ENCODE measurements around the gene PTPRR.

The PTPRR gene

DNA sequence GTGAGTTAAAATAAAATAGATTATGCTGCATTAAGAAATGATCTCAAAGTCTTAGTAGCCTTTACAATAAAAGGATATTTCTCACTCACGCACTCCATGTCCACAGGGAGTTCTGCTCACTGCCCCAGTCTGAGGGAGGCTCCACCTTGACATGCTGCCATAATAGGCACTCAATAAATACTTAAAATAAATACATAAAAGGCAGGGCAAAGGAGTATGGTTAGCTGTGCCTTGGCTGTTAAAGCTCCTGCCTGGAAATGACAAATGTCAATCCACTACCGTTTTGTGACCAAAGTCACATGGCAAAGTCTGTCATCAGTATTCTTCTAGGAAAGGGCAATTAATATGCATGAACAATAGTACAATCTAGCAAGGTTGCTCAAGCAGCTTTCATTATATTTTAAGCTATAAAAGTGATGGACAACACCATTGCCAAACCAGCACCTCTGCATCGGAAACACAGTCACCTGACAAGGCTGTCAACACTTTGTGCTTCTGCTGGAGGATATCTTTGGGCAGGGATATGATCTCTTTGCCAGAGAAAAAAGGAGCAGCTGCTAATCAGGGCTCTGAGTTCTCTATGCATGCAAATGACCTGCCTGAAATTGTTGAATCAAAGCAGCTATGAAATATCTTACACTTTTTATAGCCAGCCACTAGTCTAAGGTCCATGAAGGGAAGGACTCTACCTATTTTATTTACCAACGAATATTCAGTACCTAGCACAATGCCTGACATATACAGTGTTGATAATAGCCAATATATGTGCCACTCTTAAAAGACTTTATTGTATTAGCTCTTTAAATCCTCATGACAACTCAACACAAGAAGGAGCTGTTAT is 90.1 kb downstream of the PTPRR start:
- H4K20me1 ChIP-seq (ENCODE audit: insufficient read depth, low read length, poor library complexity, severe bottlenecking): no peaks in the 10 kb centered on the region
- no peaks in the 10 kb centered on the region for H3K27me3 ChIP-seq (ENCODE audit: insufficient read depth, low read length, poor library complexity, severe bottlenecking)
- no peak overlapping the region for H3K9ac ChIP-seq (ENCODE audit: low read depth, low read length, poor library complexity, severe bottlenecking)

DNA sequence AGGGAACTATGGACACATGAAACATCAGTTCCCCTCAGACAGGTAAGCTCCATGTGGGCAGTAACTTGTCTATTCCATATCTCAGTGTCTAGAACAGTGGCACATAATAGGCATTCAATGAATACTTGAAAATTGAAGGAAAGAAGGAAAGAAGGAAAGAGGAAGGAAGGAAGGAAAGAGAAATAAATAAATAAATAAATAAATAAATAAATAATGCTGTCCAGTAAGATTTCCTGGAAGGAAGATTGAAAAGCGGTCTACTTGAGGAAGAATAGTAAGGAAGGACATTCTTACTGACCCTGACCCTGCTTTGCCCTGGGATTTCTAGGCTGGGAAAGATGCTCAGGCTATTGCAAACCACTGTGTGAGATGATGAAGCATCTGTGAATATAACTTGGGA is 91.5 kb downstream of the PTPRR start:
- H3F3A ChIP-seq (ENCODE audit: low read depth): no peaks in the 10 kb centered on the region; the same call in 1 of the 2 replicates
- no peaks in the 10 kb centered on the region for H3K9me3 ChIP-seq (ENCODE audit: insufficient read depth, low read depth, low read length)
- H3K79me2 ChIP-seq (ENCODE audit: insufficient read depth, low read length): no peaks in the 10 kb centered on the region
- no peaks in the 10 kb centered on the region for H3K36me3 ChIP-seq (ENCODE audit: insufficient read depth, low read length)
- H2AFZ ChIP-seq (ENCODE audit: low read length): no peak overlapping the region
- TF ChIP-seq EZH2phosphoT487 (IDR thresholded peaks at IDR 0.05; ENCODE audit: borderline replicate concordance): no peak
- TF ChIP-seq, protein P1, sequence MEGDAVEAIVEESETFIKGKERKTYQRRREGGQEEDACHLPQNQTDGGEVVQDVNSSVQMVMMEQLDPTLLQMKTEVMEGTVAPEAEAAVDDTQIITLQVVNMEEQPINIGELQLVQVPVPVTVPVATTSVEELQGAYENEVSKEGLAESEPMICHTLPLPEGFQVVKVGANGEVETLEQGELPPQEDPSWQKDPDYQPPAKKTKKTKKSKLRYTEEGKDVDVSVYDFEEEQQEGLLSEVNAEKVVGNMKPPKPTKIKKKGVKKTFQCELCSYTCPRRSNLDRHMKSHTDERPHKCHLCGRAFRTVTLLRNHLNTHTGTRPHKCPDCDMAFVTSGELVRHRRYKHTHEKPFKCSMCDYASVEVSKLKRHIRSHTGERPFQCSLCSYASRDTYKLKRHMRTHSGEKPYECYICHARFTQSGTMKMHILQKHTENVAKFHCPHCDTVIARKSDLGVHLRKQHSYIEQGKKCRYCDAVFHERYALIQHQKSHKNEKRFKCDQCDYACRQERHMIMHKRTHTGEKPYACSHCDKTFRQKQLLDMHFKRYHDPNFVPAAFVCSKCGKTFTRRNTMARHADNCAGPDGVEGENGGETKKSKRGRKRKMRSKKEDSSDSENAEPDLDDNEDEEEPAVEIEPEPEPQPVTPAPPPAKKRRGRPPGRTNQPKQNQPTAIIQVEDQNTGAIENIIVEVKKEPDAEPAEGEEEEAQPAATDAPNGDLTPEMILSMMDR (conservative IDR thresholded peaks at IDR 0.05; ENCODE audit: low read length): no peak
- H3K4me1 ChIP-seq (ENCODE audit: insufficient read depth, low read length, poor library complexity, severe bottlenecking): peaks cover 19% of the 10 kb centered on the region
- H3K9me2 ChIP-seq (replicated peaks; ENCODE audit: low read depth, low read length): no peaks in the 10 kb centered on the region
- no peak overlapping the region for H3K4me3 ChIP-seq (ENCODE audit: low read length, poor library complexity, severe bottlenecking)
- H3K9ac ChIP-seq (ENCODE audit: low read depth, low read length, poor library complexity, severe bottlenecking): no peak overlapping the region
- no peaks in the 10 kb centered on the region for H4K20me1 ChIP-seq (ENCODE audit: insufficient read depth, low read length, poor library complexity, severe bottlenecking)
- H3K27me3 ChIP-seq (ENCODE audit: insufficient read depth, low read length, poor library complexity, severe bottlenecking): no peaks in the 10 kb centered on the region
- no peak overlapping the region for H3K4me2 ChIP-seq (ENCODE audit: low read depth, low read length, poor library complexity, severe bottlenecking)

More for the DNA sequence above, 90.1 kb downstream of the PTPRR start:
- no peak overlapping the region for H3K4me3 ChIP-seq (ENCODE audit: low read length, poor library complexity, severe bottlenecking)
- TF ChIP-seq, protein P1 (conservative IDR thresholded peaks at IDR 0.05; ENCODE audit: low read length): no peak
- TF ChIP-seq EZH2phosphoT487 (IDR thresholded peaks at IDR 0.05; ENCODE audit: borderline replicate concordance): no peak
- no peaks in the 10 kb centered on the region; the same call in 1 of the 2 replicates for H3F3A ChIP-seq (ENCODE audit: low read depth)
- no peak overlapping the region for H3K4me2 ChIP-seq (ENCODE audit: low read depth, low read length, poor library complexity, severe bottlenecking)
- H3K36me3 ChIP-seq (ENCODE audit: insufficient read depth, low read length): no peaks in the 10 kb centered on the region
- no peaks in the 10 kb centered on the region for H3K79me2 ChIP-seq (ENCODE audit: insufficient read depth, low read length)
- H3K9me3 ChIP-seq (ENCODE audit: insufficient read depth, low read depth, low read length): no peaks in the 10 kb centered on the region
- no peak overlapping the region for H2AFZ ChIP-seq (ENCODE audit: low read length)
- no peaks in the 10 kb centered on the region for H3K9me2 ChIP-seq (replicated peaks; ENCODE audit: low read depth, low read length)
- peaks cover 19% of the 10 kb centered on the region for H3K4me1 ChIP-seq (ENCODE audit: insufficient read depth, low read length, poor library complexity, severe bottlenecking)

DNA sequence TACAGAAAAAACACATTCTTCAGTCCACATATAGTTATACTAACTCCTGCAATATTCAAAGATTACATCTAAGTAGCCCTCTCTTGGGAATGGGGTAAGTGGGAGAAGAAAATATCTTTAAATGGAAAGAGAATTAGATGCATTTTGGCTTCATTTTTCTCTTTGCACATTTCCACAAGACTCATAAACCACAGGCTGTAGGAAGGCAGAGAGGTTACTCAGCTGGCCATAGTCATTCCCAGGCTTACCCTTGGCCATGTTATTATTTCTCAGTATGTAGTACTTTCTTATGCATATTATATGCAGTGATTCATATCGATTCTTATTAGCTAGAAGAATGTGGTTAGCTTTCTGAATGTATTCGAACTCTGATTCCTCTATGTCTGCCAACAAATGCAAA is 92.2 kb downstream of the PTPRR start:
- Histone ChIP-seq H3K4me2 (ENCODE audit: low read depth, low read length, poor library complexity, severe bottlenecking) (no peak overlapping the region), H2AFZ (ENCODE audit: low read length) (no peak overlapping the region), H4K20me1 (ENCODE audit: insufficient read depth, low read length, poor library complexity, severe bottlenecking) (no peaks in the 10 kb centered on the region), H3K9me2 (replicated peaks; ENCODE audit: low read depth, low read length) (no peaks in the 10 kb centered on the region), H3K36me3 (ENCODE audit: insufficient read depth, low read length) (no peaks in the 10 kb centered on the region), H3K27me3 (ENCODE audit: insufficient read depth, low read length, poor library complexity, severe bottlenecking) (no peaks in the 10 kb centered on the region), H3K9me3 (ENCODE audit: insufficient read depth, low read depth, low read length) (no peaks in the 10 kb centered on the region), H3K4me3 (ENCODE audit: low read length, poor library complexity, severe bottlenecking) (no peak overlapping the region), H3K4me1 (ENCODE audit: insufficient read depth, low read length, poor library complexity, severe bottlenecking) (peaks cover 19% of the 10 kb centered on the region), H3K79me2 (ENCODE audit: insufficient read depth, low read length) (no peaks in the 10 kb centered on the region), H3F3A (ENCODE audit: low read depth) (no peaks in the 10 kb centered on the region; the same call in 1 of the 2 replicates), H3K9ac (ENCODE audit: low read depth, low read length, poor library complexity, severe bottlenecking) (no peak overlapping the region)
- TF ChIP-seq EZH2phosphoT487 (IDR thresholded peaks at IDR 0.05; ENCODE audit: borderline replicate concordance): no peak
- TF ChIP-seq, protein P1 (conservative IDR thresholded peaks at IDR 0.05; ENCODE audit: low read length): no peak

All from Loucy (cell line).